Activated T-helper 9 cell treated with anti-CD3 and anti-CD28 coated beads, Interleukin-2, amount 50 U/mL, for 16 hours (primary cell): ENCODE data around the gene SCYGR1.
"Not testable (repeated sequence)": the region's sequence is repeated elsewhere in the genome, so short reads cannot be mapped to it uniquely, and the experiment has no call there.

Experiments
- DNase-seq: peaks from one replicate; pipeline ENCODE4 v3.0.0-alpha.2; 2020; ENCODE audit warnings: low read depth

Gene SCYGR1, protein sequence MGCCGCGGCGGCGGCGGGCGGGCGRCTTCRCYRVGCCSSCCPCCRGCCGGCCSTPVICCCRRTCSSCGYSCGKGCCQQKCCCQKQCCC

GRCh38 chr2:227387583-227387982 lies at the start of gene SCYGR1:
Gene SCYGR1, minus strand, starts transcription at chr2:227387949. Its CDS starts 0 bp downstream, at chr2:227387949.
- not testable (repeated sequence) for DNase-seq

DNA sequence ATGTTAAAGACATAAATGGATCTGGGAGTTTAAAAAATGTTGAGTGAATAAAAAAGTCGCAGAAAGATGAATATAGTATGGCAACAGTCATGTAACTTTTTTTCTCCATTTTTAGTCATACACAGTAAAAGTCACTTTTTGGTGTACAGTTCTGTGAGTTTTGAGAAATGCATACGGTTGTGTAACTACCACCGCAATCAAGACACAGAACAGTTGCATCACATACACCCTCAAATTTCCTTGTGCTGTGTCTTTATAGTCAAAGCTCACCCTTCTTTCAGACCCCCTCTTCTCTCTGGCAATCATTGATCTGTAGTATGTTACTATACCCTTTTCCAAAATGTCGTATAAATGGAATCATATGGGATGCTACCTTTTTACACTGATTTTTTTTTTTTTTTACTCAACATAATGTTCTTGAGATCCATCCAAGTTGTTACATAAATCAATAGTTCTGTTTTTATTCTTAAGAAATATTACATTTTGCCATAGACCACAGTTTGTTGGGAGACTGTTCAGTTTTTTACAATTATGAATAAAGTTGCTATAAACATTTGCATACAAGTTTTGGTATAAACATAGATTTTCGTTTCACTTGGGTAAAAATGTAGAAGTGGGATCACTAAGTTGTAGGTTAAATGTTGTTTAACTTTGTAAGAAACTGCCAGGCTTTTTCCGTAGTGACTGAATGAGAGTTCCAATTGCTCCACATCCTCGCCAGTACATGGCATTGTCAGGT lies 48.9 kb upstream of the SCYGR1 start:
- DNase-seq, result no peak

- DNase-seq, result no peak
These were observed 45.4 kb upstream of the SCYGR1 start for GRCh38 chr2:227433171-227433570.

GRCh38 chr2:227430639-227431038 lies 42.9 kb upstream of the SCYGR1 start:
- DNase-seq, result no peak

- DNase-seq, result no peak
These were observed 41.1 kb upstream of the SCYGR1 start for GRCh38 chr2:227428731-227429285.

DNA sequence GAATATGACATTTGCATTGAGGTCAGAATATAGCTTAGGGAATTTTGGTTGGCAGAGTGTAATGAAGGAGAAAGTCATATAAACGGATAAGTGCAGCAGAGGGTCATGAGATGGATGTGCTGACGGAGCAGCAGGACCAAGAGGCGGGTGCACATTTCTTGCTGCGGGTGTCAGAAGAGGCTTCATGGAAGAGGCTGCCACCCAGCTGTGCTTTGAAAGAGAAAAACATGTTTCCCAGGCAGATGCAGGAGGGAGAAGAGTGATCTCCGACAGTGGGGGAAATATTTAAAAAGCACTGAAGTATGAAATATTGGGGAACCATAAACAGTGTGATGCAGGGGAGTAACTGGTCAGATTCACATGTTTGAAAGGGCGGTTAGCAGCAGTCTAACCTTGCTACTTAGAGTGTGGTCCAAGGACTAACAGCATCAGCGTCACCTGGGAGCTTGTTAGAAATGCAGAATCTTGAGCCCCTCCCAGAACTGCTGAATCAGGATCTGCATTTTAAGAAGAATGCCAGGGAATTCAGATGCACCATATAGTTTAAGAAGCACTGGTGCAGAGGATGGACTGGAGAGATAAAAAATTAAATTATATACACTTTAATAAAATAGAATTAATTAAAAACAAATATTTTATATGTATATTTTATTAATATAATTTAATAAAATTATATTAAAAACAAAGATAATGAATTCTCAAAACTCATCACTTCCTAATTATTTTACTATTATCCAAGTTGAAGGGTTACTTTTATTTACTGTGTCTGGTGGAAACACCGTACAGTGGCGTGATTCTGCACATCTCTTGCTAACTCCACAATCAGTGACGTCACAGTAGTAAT lies 36.1 kb upstream of the SCYGR1 start:
- DNase-seq, result no peak

- DNase-seq, result no peak
These were observed 32.6 kb upstream of the SCYGR1 start for GRCh38 chr2:227420087-227421052.

- no peak for DNase-seq
These were observed 29.0 kb upstream of the SCYGR1 start for GRCh38 chr2:227416701-227417100.

GRCh38 chr2:227415538-227416424 lies 28.0 kb upstream of the SCYGR1 start:
- no peak for DNase-seq

DNA sequence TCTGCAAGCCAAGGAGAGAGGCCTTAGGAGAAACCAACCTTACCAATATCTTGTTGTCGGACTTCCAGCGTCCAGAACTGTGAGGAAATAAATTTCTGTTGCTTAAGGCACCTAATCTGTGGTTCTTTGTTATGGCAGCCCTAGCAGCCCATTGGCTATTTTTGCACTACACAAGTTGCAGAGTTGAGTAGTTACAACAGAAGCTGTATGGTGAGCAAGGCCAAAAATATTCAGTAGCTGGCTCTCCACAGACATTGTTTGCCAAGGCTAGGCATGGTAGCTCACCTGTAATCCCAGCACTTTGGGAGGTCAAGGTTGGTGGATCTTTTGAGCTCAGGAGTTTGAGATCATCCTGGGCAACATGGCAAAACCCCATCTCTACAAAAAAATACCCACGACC lies 27.1 kb upstream of the SCYGR1 start:
- no peak for DNase-seq

DNA sequence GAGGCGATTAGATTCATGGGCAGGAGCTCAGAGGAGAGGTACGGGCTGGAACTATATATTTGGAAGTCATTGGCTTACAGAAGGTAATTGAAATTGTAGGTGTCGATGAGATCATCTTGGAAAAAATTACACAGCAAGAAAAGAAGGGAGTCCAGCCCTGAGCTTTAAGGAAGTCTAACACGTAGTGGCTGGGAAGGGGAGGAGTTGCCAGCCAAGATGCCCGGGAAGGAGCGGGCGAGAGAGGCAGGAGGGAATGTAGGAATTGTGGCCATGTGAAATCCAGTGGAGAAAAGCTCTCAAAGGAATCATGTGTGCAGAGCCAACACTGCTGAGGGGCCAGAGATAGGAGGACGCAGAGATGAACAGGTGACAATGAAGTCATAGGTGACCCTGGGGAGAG lies 25.6 kb upstream of the SCYGR1 start:
- no peak for DNase-seq

DNA sequence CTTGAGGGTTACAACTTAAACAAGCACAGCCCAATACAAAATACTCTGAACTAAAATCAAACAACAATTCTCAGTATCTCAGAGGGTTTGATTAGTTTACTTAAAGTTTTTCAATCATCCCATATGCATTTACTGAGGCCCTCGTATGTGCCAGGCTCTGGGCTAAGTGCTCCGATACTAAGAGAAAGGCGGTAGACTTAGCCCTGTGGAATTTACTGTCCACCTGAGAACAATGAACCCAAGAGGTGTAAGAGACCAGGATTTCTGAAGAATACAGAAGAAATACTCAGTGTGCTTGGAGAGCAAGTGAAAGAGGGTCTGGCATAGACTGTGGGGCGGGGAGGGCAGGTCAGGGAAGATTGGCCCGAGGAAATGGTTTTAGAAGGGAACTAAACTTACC lies 25.1 kb upstream of the SCYGR1 start:
- no peak for DNase-seq

- DNase-seq, result no peak
These were observed 24.2 kb upstream of the SCYGR1 start for GRCh38 chr2:227411990-227412350.

- peak; percentile 41 for DNase-seq
These were observed 23.7 kb upstream of the SCYGR1 start for GRCh38 chr2:227411320-227411989.

- no peak for DNase-seq
These were observed 22.4 kb upstream of the SCYGR1 start for GRCh38 chr2:227410191-227410590.

DNA sequence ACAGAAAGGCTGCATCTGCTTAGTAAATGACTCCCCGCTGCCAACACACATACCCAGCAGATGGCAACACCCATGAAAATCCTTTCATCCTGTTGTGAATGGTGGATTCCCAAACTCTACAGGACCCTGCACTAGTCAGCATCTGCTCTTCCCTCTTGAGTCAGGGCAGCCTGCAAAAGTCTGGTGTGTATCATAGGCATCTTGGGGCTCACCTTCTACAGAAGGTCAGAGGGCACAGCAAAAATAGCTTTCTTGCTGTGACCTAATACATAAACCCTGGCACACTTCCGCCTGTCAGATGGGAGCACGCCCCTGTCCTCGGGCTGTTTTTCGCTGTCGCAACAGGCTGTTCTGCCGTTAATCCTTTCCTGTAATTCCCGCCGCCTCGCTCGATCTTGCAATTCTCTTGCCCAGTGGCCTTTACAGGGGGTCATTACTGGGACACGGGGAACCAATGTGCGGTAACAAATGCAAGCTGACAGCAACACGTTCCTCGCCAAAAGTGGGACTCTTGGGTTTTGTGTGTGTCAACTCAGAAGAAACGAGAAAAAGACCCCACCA lies 19.9 kb upstream of the SCYGR1 start:
- no peak for DNase-seq

- DNase-seq, result no peak
These were observed 18.7 kb upstream of the SCYGR1 start for GRCh38 chr2:227406177-227407031.

GRCh38 chr2:227404585-227405271 lies 17.0 kb upstream of the SCYGR1 start:
- no peak for DNase-seq
